HT1080 (cell line): ENCODE results near the gene CPNE6. TPM values are rescaled to one million over a fixed set of nuclear protein-coding genes. Genes with fewer than 3 reads are reported as not detected.

Experiments used
- DNase-seq: peaks from one replicate; pipeline ENCODE4 v3.0.0-alpha.2; 2015; ENCODE audit warnings: low read depth
- total RNA-seq: library from RNA; depleted of rRNA; stranded (reverse); fragments of >200 nt; shearing (Covaris generic); gene quantifications from 2 replicates; pipeline ENCODE4 v1.2.3, GENCODE V29; 2014; rRNA removed

Gene CPNE6
- total RNA-seq, 1 experiment from 2014 or later, result not detected

GRCh38 chr14:24126939-24127338, 55.6 kb downstream of the CPNE6 start:
- DNase-seq, result no peak

- DNase-seq, result no peak
Observed at GRCh38 chr14:24127673-24128072, 56.3 kb downstream of the CPNE6 start.

Other genes with a start within 250 kb of the CPNE6 start
- 36.9 and 37.4 TPM in 2 replicates for gene DHRS4, start 117.8 kb upstream of the CPNE6 start, total RNA-seq
- 24.6 and 31.5 TPM in 2 replicates for gene DHRS4L2, start 82.6 kb upstream of the CPNE6 start, total RNA-seq
- 0.07 and 0.11 TPM in 2 replicates for gene CARMIL3, start 19.6 kb upstream of the CPNE6 start, total RNA-seq
- 27.1 and 29.3 TPM in 2 replicates for gene PCK2, start 22.7 kb downstream of the CPNE6 start, total RNA-seq
- 37.2 and 46.7 TPM in 2 replicates for gene DCAF11, start 43.2 kb downstream of the CPNE6 start, total RNA-seq
- gene NRL, start 43.4 kb downstream of the CPNE6 start, total RNA-seq, result 1.3 and 4.4 TPM in 2 replicates
- gene FITM1, start 59.1 kb downstream of the CPNE6 start, total RNA-seq, result 0.63 TPM in 1 of 2 replicates, not detected in the other
- 130 and 149 TPM in 2 replicates for gene PSME1, start 64.6 kb downstream of the CPNE6 start, total RNA-seq
- gene EMC9, start 70.0 kb downstream of the CPNE6 start, total RNA-seq, result 30.2 and 32.2 TPM in 2 replicates
- 224 and 243 TPM in 2 replicates for gene PSME2, start 75.0 kb downstream of the CPNE6 start, total RNA-seq
- 57.7 and 69.8 TPM in 2 replicates for gene RNF31, start 75.9 kb downstream of the CPNE6 start, total RNA-seq
- gene IRF9, start 89.7 kb downstream of the CPNE6 start, total RNA-seq, result 5.0 and 7.8 TPM in 2 replicates
- 0.53 and 1.0 TPM in 2 replicates for gene REC8, start 100.5 kb downstream of the CPNE6 start, total RNA-seq
- gene IPO4, start 117.3 kb downstream of the CPNE6 start, total RNA-seq, result 242 and 273 TPM in 2 replicates
- gene TM9SF1, start 123.9 kb downstream of the CPNE6 start, total RNA-seq, result 54.0 and 68.3 TPM in 2 replicates
- gene TSSK4, start 134.1 kb downstream of the CPNE6 start, total RNA-seq, result 0.13 TPM in 1 of 2 replicates, not detected in the other
- 20.0 and 44.4 TPM in 2 replicates for gene CHMP4A, start 141.9 kb downstream of the CPNE6 start, total RNA-seq
- gene MDP1, start 144.5 kb downstream of the CPNE6 start, total RNA-seq, result 10.6 and 12.3 TPM in 2 replicates
- gene NEDD8, start 160.8 kb downstream of the CPNE6 start, total RNA-seq, result 307 and 368 TPM in 2 replicates
- 92.5 and 107 TPM in 2 replicates for gene GMPR2, start 161.4 kb downstream of the CPNE6 start, total RNA-seq
- 47.2 and 52.4 TPM in 2 replicates for gene TINF2, start 171.1 kb downstream of the CPNE6 start, total RNA-seq
- gene TGM1, start 191.6 kb downstream of the CPNE6 start, total RNA-seq, result 0.76 and 1.4 TPM in 2 replicates
- 24.0 and 24.5 TPM in 2 replicates for gene RABGGTA, start 200.0 kb downstream of the CPNE6 start, total RNA-seq
- gene DHRS1, start 228.2 kb downstream of the CPNE6 start, total RNA-seq, result 6.0 and 6.9 TPM in 2 replicates
- gene NOP9, start 228.3 kb downstream of the CPNE6 start, total RNA-seq, result 21.1 and 25.6 TPM in 2 replicates
- gene CIDEB, start 236.4 kb downstream of the CPNE6 start, total RNA-seq, result 0.10 TPM in 1 of 2 replicates, not detected in the other
- 5.0 and 7.8 TPM in 2 replicates for gene LTB4R2, start 238.6 kb downstream of the CPNE6 start, total RNA-seq
- gene LTB4R, start 239.9 kb downstream of the CPNE6 start, total RNA-seq, result 3.8 and 6.5 TPM in 2 replicates